HG02970 (cell line): ENCODE measurements around the gene COG3.

ENCODE experiments used
- ATAC-seq: cut with Tn5 transposase; IDR thresholded peaks from one replicate; pipeline ENCODE4 v1.9.1; 2021; ENCODE audit warnings: mild to moderate bottlenecking, moderate library complexity, moderate number of reproducible peaks; ENCODE audit not compliant: unreplicated experiment, low FRiP score

The COG3 gene

GRCh38 chr13:45446181-45446580 lies 18.6 kb upstream of the COG3 start:
- ATAC-seq, result no peak

GRCh38 chr13:45447050-45447661 lies 17.6 kb upstream of the COG3 start:
- no peak for ATAC-seq

GRCh38 chr13:45448965-45449559 lies 15.7 kb upstream of the COG3 start:
- ATAC-seq, result no peak

- no peak for ATAC-seq
Observed at GRCh38 chr13:45451282-45451681, 13.5 kb upstream of the COG3 start.

GRCh38 chr13:45454204-45454603 lies 10.5 kb upstream of the COG3 start:
- ATAC-seq, result no peak

GRCh38 chr13:45456196-45456972 lies 8.4 kb upstream of the COG3 start:
- no peak for ATAC-seq

GRCh38 chr13:45464141-45464686 lies 525 bp upstream of the COG3 start:
- no peak for ATAC-seq

GRCh38 chr13:45466359-45466758 lies 1.6 kb downstream of the COG3 start:
- ATAC-seq, result no peak

GRCh38 chr13:45468635-45469034 lies 3.9 kb downstream of the COG3 start:
- no peak for ATAC-seq

- ATAC-seq, result no peak
Observed at GRCh38 chr13:45472171-45472705, 7.5 kb downstream of the COG3 start.

- ATAC-seq, result no peak
Observed at GRCh38 chr13:45473627-45474026, 8.9 kb downstream of the COG3 start.

GRCh38 chr13:45474584-45475454 lies 10.1 kb downstream of the COG3 start:
- ATAC-seq, result no peak

- no peak for ATAC-seq
Observed at GRCh38 chr13:45479661-45480060, 14.9 kb downstream of the COG3 start.

GRCh38 chr13:45481688-45482087 lies 16.9 kb downstream of the COG3 start:
- ATAC-seq, result no peak

GRCh38 chr13:45482571-45483173 lies 17.9 kb downstream of the COG3 start:
- ATAC-seq, result no peak

- ATAC-seq, result no peak
Observed at GRCh38 chr13:45487604-45488003, 22.9 kb downstream of the COG3 start.

- no peak for ATAC-seq
Observed at GRCh38 chr13:45490068-45490467, 25.3 kb downstream of the COG3 start.

GRCh38 chr13:45492538-45492937 lies 27.8 kb downstream of the COG3 start:
- ATAC-seq, result no peak

GRCh38 chr13:45496942-45497341 lies 32.2 kb downstream of the COG3 start:
- ATAC-seq, result no peak
